ENCODE results near the gene CC2D2A.

DNA sequence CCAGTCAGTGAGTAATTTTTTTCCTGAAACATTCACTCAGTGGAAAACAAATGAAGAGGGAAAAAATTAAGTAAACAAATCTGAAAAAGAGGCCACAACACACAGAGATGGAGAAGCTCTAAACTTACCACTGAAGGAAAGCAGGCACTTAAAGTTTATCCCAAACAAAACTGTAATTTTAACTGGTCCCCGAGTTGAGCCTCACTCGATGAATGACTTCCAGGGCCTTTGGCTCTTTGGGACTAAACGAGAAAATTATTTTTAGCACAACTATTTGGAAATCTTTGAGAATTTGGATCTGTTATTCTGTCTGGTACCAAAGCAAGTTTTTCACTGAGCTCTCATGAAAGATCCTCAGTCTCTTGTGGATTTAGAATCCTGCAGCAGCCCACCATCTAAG, 42.0 kb upstream of the CC2D2A start, which contains the start of gene C1QTNF7:
- TF ChIP-seq, protein P1, sequence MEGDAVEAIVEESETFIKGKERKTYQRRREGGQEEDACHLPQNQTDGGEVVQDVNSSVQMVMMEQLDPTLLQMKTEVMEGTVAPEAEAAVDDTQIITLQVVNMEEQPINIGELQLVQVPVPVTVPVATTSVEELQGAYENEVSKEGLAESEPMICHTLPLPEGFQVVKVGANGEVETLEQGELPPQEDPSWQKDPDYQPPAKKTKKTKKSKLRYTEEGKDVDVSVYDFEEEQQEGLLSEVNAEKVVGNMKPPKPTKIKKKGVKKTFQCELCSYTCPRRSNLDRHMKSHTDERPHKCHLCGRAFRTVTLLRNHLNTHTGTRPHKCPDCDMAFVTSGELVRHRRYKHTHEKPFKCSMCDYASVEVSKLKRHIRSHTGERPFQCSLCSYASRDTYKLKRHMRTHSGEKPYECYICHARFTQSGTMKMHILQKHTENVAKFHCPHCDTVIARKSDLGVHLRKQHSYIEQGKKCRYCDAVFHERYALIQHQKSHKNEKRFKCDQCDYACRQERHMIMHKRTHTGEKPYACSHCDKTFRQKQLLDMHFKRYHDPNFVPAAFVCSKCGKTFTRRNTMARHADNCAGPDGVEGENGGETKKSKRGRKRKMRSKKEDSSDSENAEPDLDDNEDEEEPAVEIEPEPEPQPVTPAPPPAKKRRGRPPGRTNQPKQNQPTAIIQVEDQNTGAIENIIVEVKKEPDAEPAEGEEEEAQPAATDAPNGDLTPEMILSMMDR (IDR thresholded peaks at IDR 0.05; ENCODE audit: low read depth, low read length, poor library complexity, severe bottlenecking), result no peak
- no peak for TF ChIP-seq EZH2phosphoT487 (IDR thresholded peaks at IDR 0.05; ENCODE audit: borderline replicate concordance, low read length)

Measured in DOHH2 (cell line).